SK-N-SH treated with all-trans-retinoic acid at 6 μM for 48 hours (cell line): ENCODE data around the gene DNAAF8.

Experiments
- ATAC-seq: fragments of 200-7000 bp; cut with Tn5 transposase; 3 replicates; pipeline ENCODE4 v1.9.1; 2020; ENCODE audit warnings: mild to moderate bottlenecking, moderate library complexity
- ARNTL ChIP-seq: fragments of 450-650 bp; formaldehyde crosslinking; IDR thresholded peaks from 2 replicates; pipeline ENCODE4 v1.5.0; 2020; ENCODE audit warnings: low read depth, mild to moderate bottlenecking, moderate library complexity, borderline replicate concordance
- BACH2 ChIP-seq: fragments of 250-450 bp; sonication (Bioruptor Pico); IDR thresholded peaks from 2 replicates; pipeline ENCODE4 v1.9.0; 2021; ENCODE audit warnings: mild to moderate bottlenecking, borderline replicate concordance
- ESRRG ChIP-seq: fragments of 250-450 bp; sonication (Bioruptor Pico); IDR thresholded peaks from 2 replicates; pipeline ENCODE4 v1.6.1; 2021; ENCODE audit warnings: mild to moderate bottlenecking
- GLIS3 ChIP-seq: fragments of 250-450 bp; sonication (Bioruptor Pico); IDR thresholded peaks from 2 replicates; pipeline ENCODE4 v1.5.0; 2020; ENCODE audit warnings: mild to moderate bottlenecking, moderate library complexity
- ISL1 ChIP-seq: fragments of 250-450 bp; sonication (Bioruptor Pico); IDR thresholded peaks from 2 replicates; pipeline ENCODE4 v2.1.2; 2022; ENCODE audit warnings: mild to moderate bottlenecking, moderate library complexity
- POU6F1 ChIP-seq: fragments of 250-450 bp; sonication (Bioruptor Pico); IDR thresholded peaks from 2 replicates; pipeline ENCODE4 v1.8.0; 2021; ENCODE audit warnings: low read depth, mild to moderate bottlenecking, moderate library complexity, borderline replicate concordance
- PPARA ChIP-seq: fragments of 250-450 bp; sonication (Bioruptor Pico); IDR thresholded peaks from 2 replicates; pipeline ENCODE4 v1.5.0; 2020; ENCODE audit warnings: mild to moderate bottlenecking, borderline replicate concordance
- RARB ChIP-seq: fragments of 250-450 bp; sonication (Bioruptor Pico); IDR thresholded peaks from 2 replicates; pipeline ENCODE4 v1.8.0; 2021; ENCODE audit warnings: mild to moderate bottlenecking, moderate library complexity
- TCF4 ChIP-seq: fragments of 250-450 bp; sonication (Bioruptor Pico); IDR thresholded peaks from 2 replicates; pipeline ENCODE4 v1.8.0; 2021; ENCODE audit warnings: mild to moderate bottlenecking, moderate library complexity, borderline replicate concordance
- TOX ChIP-seq: fragments of 250-450 bp; sonication (Bioruptor Pico); IDR thresholded peaks from 2 replicates; pipeline ENCODE4 v1.8.0; 2021; ENCODE audit warnings: mild to moderate bottlenecking, moderate library complexity, borderline replicate concordance
- ZFP3 ChIP-seq: fragments of 250-450 bp; sonication (Bioruptor Pico); IDR thresholded peaks from 2 replicates; pipeline ENCODE4 v1.5.0; 2020; ENCODE audit warnings: mild to moderate bottlenecking, moderate library complexity
- ZFP30 ChIP-seq: fragments of 450-650 bp; formaldehyde crosslinking; IDR thresholded peaks from 2 replicates; pipeline ENCODE4 v1.5.0; 2022; ENCODE audit warnings: mild to moderate bottlenecking, moderate library complexity
- ZNF565 ChIP-seq: fragments of 450-650 bp; formaldehyde crosslinking; conservative IDR thresholded peaks from 2 replicates; pipeline ENCODE4 v1.5.0; 2020; ENCODE audit warnings: low read depth, mild to moderate bottlenecking, moderate library complexity
- ZNF70 ChIP-seq: fragments of 450-650 bp; formaldehyde crosslinking; IDR thresholded peaks from 2 replicates; pipeline ENCODE4 v1.5.0; 2020; ENCODE audit warnings: mild to moderate bottlenecking, moderate library complexity
- ZNF8 ChIP-seq: fragments of 450-650 bp; formaldehyde crosslinking; IDR thresholded peaks from 2 replicates; pipeline ENCODE4 v1.5.0; 2020; ENCODE audit warnings: mild to moderate bottlenecking, moderate library complexity
- TF ChIP-seq, protein P1 (sequence below): fragments of 250-450 bp; sonication (Bioruptor Pico); IDR thresholded peaks from 2 replicates; pipeline ENCODE4 v1.5.0; 2020; ENCODE audit warnings: mild to moderate bottlenecking, moderate library complexity
- TF ChIP-seq, protein P2 (sequence below): fragments of 250-450 bp; sonication (Bioruptor Pico); IDR thresholded peaks from 2 replicates; pipeline ENCODE4 v1.5.1; 2021; ENCODE audit warnings: mild to moderate bottlenecking, moderate library complexity
- TF ChIP-seq, protein P3 (sequence below): fragments of 250-450 bp; sonication (Bioruptor Pico); IDR thresholded peaks from 2 replicates; pipeline ENCODE4 v1.8.0; 2020; ENCODE audit warnings: mild to moderate bottlenecking, moderate library complexity, borderline replicate concordance

The DNAAF8 gene

DNA sequence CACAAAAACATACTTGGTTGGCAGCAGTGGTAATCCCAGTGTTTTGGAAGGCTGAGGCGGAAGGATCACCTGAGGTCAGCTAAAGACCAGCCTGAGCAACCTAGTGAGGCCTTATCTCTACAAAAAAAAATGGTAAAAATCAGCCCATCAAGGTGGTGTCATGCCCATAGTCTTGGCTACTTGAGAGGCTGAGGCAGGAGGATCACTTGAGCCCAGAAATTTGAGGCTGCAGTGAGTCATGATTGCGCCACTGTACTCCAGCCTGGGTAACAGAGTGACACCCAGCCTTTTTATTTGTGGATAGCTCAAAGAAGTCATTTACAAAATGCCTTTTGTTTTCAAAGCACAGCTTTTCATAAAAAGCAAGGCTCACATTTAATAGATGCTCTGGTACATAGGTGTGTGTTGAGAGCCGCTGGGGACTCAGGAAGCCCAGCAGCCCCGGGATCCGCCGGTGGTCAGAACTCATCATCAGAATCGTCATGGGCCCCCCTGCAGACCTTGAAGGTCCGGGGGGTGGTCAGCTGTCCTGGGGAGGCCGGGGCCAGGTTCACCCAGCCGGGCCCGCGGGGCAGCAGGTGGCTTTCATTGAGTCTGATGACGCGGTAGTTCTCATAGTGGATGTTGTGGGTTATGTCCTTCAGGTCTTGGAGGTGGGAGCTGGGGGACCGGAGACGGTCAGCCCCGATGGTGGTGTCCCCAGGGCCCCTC lies 43.2 kb downstream of the DNAAF8 start:
- TF ChIP-seq ISL1 (CRISPR knock-in tag) (no peak), ESRRG (no peak), TOX (no peak), RARB (CRISPR knock-in tag) (no peak), PPARA (CRISPR knock-in tag) (no peak), ZFP3 (CRISPR knock-in tag) (no peak), ZNF70 (CRISPR knock-in tag) (no peak), ARNTL (CRISPR knock-in tag) (no peak), ZNF565 (CRISPR knock-in tag) (no peak)
- no peak for ATAC-seq

DNA sequence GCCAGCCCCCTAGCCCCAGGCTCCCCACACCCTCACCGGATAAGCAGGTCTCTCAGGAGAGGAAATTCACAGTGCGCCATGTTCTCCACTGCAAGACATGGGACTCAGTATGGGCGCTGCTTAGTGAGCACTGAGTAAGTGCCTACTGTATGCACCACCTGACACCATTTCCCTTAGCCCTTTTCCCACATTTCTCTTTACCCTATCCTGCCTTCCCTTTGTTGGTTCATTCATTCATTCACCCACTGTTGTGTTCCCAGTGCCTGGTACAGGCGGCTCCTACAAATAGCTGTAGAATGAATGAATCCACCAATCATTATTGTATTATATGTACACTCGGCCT lies 43.7 kb downstream of the DNAAF8 start:
- ATAC-seq, result no peak
- TF ChIP-seq POU6F1 (CRISPR knock-in tag) (no peak), TOX (no peak), ARNTL (CRISPR knock-in tag) (no peak), BACH2 (CRISPR knock-in tag) (no peak), TCF4 (CRISPR knock-in tag) (no peak), ISL1 (CRISPR knock-in tag) (no peak)
- TF ChIP-seq, protein P1, sequence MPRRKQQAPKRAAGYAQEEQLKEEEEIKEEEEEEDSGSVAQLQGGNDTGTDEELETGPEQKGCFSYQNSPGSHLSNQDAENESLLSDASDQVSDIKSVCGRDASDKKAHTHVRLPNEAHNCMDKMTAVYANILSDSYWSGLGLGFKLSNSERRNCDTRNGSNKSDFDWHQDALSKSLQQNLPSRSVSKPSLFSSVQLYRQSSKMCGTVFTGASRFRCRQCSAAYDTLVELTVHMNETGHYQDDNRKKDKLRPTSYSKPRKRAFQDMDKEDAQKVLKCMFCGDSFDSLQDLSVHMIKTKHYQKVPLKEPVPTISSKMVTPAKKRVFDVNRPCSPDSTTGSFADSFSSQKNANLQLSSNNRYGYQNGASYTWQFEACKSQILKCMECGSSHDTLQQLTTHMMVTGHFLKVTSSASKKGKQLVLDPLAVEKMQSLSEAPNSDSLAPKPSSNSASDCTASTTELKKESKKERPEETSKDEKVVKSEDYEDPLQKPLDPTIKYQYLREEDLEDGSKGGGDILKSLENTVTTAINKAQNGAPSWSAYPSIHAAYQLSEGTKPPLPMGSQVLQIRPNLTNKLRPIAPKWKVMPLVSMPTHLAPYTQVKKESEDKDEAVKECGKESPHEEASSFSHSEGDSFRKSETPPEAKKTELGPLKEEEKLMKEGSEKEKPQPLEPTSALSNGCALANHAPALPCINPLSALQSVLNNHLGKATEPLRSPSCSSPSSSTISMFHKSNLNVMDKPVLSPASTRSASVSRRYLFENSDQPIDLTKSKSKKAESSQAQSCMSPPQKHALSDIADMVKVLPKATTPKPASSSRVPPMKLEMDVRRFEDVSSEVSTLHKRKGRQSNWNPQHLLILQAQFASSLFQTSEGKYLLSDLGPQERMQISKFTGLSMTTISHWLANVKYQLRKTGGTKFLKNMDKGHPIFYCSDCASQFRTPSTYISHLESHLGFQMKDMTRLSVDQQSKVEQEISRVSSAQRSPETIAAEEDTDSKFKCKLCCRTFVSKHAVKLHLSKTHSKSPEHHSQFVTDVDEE (CRISPR knock-in tag), result no peak

DNA sequence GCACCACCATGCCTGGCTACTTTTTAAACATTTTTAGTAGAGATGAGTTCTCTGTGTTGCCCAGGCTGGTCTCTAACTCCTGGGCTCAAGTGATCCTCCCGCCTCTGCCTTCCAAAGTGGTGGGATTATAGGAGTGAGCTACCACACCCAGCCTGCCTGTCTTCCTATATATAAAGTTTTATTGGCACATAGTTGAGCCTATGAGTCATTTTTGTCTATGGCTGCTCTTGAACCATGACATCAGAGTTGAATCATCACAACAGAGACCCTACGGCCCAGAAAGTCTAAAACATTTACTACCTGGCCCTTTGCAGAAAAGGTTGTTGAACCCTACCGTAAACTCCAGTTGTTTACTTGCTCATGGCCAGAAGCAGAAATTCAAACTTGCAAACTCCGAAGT lies 45.9 kb downstream of the DNAAF8 start:
- TF ChIP-seq BACH2 (CRISPR knock-in tag) (no peak), ZNF565 (CRISPR knock-in tag) (no peak), ZNF8 (CRISPR knock-in tag) (no peak), RARB (CRISPR knock-in tag) (no peak), GLIS3 (no peak), ZFP30 (CRISPR knock-in tag) (no peak), ZNF70 (CRISPR knock-in tag) (no peak), POU6F1 (CRISPR knock-in tag) (no peak), ESRRG (no peak), TCF4 (CRISPR knock-in tag) (no peak)
- TF ChIP-seq, protein P1 (CRISPR knock-in tag), result no peak
- TF ChIP-seq, protein P2, sequence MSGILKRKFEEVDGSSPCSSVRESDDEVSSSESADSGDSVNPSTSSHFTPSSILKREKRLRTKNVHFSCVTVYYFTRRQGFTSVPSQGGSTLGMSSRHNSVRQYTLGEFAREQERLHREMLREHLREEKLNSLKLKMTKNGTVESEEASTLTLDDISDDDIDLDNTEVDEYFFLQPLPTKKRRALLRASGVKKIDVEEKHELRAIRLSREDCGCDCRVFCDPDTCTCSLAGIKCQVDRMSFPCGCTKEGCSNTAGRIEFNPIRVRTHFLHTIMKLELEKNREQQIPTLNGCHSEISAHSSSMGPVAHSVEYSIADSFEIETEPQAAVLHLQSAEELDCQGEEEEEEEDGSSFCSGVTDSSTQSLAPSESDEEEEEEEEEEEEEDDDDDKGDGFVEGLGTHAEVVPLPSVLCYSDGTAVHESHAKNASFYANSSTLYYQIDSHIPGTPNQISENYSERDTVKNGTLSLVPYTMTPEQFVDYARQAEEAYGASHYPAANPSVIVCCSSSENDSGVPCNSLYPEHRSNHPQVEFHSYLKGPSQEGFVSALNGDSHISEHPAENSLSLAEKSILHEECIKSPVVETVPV (CRISPR knock-in tag), result no peak
- TF ChIP-seq, protein P3, sequence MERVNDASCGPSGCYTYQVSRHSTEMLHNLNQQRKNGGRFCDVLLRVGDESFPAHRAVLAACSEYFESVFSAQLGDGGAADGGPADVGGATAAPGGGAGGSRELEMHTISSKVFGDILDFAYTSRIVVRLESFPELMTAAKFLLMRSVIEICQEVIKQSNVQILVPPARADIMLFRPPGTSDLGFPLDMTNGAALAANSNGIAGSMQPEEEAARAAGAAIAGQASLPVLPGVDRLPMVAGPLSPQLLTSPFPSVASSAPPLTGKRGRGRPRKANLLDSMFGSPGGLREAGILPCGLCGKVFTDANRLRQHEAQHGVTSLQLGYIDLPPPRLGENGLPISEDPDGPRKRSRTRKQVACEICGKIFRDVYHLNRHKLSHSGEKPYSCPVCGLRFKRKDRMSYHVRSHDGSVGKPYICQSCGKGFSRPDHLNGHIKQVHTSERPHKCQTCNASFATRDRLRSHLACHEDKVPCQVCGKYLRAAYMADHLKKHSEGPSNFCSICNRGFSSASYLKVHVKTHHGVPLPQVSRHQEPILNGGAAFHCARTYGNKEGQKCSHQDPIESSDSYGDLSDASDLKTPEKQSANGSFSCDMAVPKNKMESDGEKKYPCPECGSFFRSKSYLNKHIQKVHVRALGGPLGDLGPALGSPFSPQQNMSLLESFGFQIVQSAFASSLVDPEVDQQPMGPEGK (CRISPR knock-in tag), result no peak
- ATAC-seq, result no peak
